ENCODE results near the gene ADGRE2. TPM values are rescaled to one million over a fixed set of nuclear protein-coding genes. Genes with fewer than 3 reads are reported as not detected.
A peak's percentile ranks its signal among the peaks of the same experiment; 100 is the strongest.
"Not testable (repeated sequence)": the region's sequence is repeated elsewhere in the genome, so short reads cannot be mapped to it uniquely, and the experiment has no call there.

ADGRE2 gene
- total and polyA plus RNA-seq, 4 donors = 0.23 to 8.3 (median 4.6) TPM

- H3K9me3 ChIP-seq (ENCODE audit: control insufficient read depth, low read length) = no peaks in the 10 kb centered on the region
- ATAC-seq (ENCODE audit: low FRiP score) = no peak
- H3K4me3 ChIP-seq (ENCODE audit: low read length in 2 of 2) = no peak overlapping the region
- no peak overlapping the region for H3K27ac ChIP-seq (ENCODE audit: low read depth in 1 of 2, low read length in 2 of 2)
- WGBS, 2 donors = 47 to 64% methylated on average over 5 of the region's 5 CpGs
- no peaks in the 10 kb centered on the region for H3K36me3 ChIP-seq (ENCODE audit: control insufficient read depth in 1 of 2, insufficient read depth in 2 of 2, low read length in 1 of 2)
- intact Hi-C loops (cut with DNase I) = no loop called here
- no peak for DNase-seq
- peaks cover 0 to 1% of the 10 kb centered on the region in 2 donors for H3K27me3 ChIP-seq (ENCODE audit: control insufficient read depth in 1 of 2, insufficient read depth in 2 of 2, low read length in 1 of 2)
- no peaks in the 10 kb centered on the region for H3K4me1 ChIP-seq (ENCODE audit: control insufficient read depth in 1 of 2, insufficient read depth in 2 of 2, low read length in 2 of 2)
Observed at GRCh38 chr19:14798760-14799159, 20.4 kb upstream of the ADGRE2 start.

GRCh38 chr19:14796021-14796420, 17.7 kb upstream of the ADGRE2 start:
- Histone ChIP-seq H3K27ac (ENCODE audit: low read depth in 1 of 2, low read length in 2 of 2) (no peak overlapping the region), H3K36me3 (ENCODE audit: control insufficient read depth in 1 of 2, insufficient read depth in 2 of 2, low read length in 1 of 2) (no peaks in the 10 kb centered on the region), H3K4me1 (ENCODE audit: control insufficient read depth in 1 of 2, insufficient read depth in 2 of 2, low read length in 2 of 2) (no peaks in the 10 kb centered on the region), H3K4me3 (ENCODE audit: low read length in 2 of 2) (no peak overlapping the region), H3K27me3 (ENCODE audit: control insufficient read depth in 1 of 2, insufficient read depth in 2 of 2, low read length in 1 of 2) (peaks cover 0 to 1% of the 10 kb centered on the region in 2 donors), H3K9me3 (ENCODE audit: control insufficient read depth, low read length) (no peaks in the 10 kb centered on the region)
- DNase-seq (no peak), ATAC-seq (ENCODE audit: low FRiP score) (no peak)
- 91 to 92% methylated on average over 11 of the region's 11 CpGs for WGBS, 2 donors
- intact Hi-C loops (cut with DNase I) = no loop called here

DNA sequence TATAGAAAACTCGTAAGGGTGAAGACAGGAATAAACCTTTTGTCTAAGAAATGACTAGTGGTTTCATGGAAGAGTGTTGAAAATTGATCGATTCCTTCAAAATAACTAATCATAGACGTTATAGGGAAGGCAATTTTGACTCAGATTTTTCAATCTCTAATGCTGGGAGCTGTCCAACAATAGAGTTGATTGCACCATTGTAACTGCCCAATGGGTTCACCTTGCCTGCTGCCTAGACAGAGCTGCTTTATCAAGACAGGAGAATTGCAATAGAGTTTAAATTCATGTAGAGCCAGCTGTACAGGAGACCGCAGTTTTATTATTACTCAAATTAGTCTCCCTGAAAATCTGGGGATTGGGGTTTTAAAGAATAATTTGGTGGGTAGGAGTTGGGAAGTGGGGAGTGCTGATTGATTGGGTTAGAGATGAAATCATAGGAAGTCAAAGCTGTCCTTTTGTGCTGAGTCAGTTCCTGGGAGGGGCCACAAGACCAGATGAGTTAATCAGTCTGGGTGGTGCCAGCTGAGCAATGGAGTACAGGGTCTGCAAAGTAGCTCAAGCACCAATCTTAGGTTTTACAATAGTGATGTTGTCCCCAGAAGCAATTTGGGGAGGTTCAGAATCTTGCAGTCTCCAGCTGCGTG, 16.8 kb upstream of the ADGRE2 start:
- 83% methylated on average over 5 of the region's 5 CpGs for WGBS, 2 donors
- no peak overlapping the region for H3K4me3 ChIP-seq (ENCODE audit: low read length in 2 of 2)
- intact Hi-C loops (cut with DNase I) = no loop called here
- H3K36me3 ChIP-seq (ENCODE audit: control insufficient read depth in 1 of 2, insufficient read depth in 2 of 2, low read length in 1 of 2) = no peaks in the 10 kb centered on the region
- ATAC-seq (ENCODE audit: low FRiP score) (no peak), DNase-seq (no peak)
- H3K27me3 ChIP-seq (ENCODE audit: control insufficient read depth in 1 of 2, insufficient read depth in 2 of 2, low read length in 1 of 2) = peaks cover 0 to 1% of the 10 kb centered on the region in 2 donors
- H3K27ac ChIP-seq (ENCODE audit: low read depth in 1 of 2, low read length in 2 of 2) = no peak overlapping the region
- no peaks in the 10 kb centered on the region for H3K9me3 ChIP-seq (ENCODE audit: control insufficient read depth, low read length)
- H3K4me1 ChIP-seq (ENCODE audit: control insufficient read depth in 1 of 2, insufficient read depth in 2 of 2, low read length in 2 of 2) = no peaks in the 10 kb centered on the region

GRCh38 chr19:14792250-14792649, 13.9 kb upstream of the ADGRE2 start:
- H3K4me3 ChIP-seq (ENCODE audit: low read length in 2 of 2); H3K9me3 ChIP-seq (ENCODE audit: control insufficient read depth, low read length); H3K27ac ChIP-seq (ENCODE audit: low read depth in 1 of 2, low read length in 2 of 2); H3K27me3 ChIP-seq (ENCODE audit: control insufficient read depth in 1 of 2, insufficient read depth in 2 of 2, low read length in 1 of 2); H3K36me3 ChIP-seq (ENCODE audit: control insufficient read depth in 1 of 2, insufficient read depth in 2 of 2, low read length in 1 of 2); ATAC-seq (ENCODE audit: low FRiP score); intact Hi-C loops (cut with DNase I); DNase-seq; H3K4me1 ChIP-seq (ENCODE audit: control insufficient read depth in 1 of 2, insufficient read depth in 2 of 2, low read length in 2 of 2): not testable (repeated sequence)
- whole genome bisulfite sequencing, 2 donors = 78 to 79% methylated on average over 6 of the region's 6 CpGs

GRCh38 chr19:14786421-14786851, 8.1 kb upstream of the ADGRE2 start:
- WGBS, 2 donors = 16% methylated on average over 18 of the region's 18 CpGs

DNA sequence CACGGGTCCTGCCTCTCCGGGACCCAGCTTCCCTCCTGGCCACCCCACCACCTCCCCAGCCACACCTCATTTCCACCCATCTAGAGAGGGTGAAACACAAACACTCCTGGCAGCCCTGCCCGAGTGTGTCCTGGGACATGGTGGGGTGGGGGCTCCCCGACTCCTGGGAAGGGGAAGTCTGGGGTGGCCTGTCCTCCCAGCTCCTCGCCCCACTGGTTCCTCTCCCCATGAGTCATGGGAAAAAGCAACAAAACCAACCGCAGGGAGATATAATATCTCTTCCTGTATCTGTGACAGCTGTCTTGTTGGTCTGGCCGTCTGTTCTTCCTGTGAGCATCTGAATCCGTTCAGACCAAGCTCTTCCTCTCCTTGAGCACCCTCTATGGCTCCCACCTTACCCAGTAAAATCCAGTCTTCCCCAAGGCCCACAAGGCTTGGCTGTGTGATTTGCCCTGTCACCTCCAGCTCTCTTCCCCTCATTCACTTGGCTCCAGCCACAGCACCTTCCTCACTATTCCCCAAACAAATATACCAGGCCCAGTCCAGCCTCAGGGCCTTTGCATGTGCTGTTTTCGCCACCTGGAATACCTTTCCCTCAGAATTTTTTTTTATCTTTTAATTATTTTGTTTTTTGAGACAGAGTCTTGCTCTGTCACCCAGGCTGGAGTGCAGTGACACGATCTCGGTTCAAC, 6.9 kb upstream of the ADGRE2 start:
- DNase-seq = peak; percentile 56 to 84
- H3K4me1 ChIP-seq (ENCODE audit: control insufficient read depth in 1 of 2, insufficient read depth in 2 of 2, low read length in 2 of 2); H3K27me3 ChIP-seq (ENCODE audit: control insufficient read depth in 1 of 2, insufficient read depth in 2 of 2, low read length in 1 of 2); intact Hi-C loops (cut with DNase I); H3K4me3 ChIP-seq (ENCODE audit: low read length in 2 of 2); H3K9me3 ChIP-seq (ENCODE audit: control insufficient read depth, low read length); H3K27ac ChIP-seq (ENCODE audit: low read depth in 1 of 2, low read length in 2 of 2); H3K36me3 ChIP-seq (ENCODE audit: control insufficient read depth in 1 of 2, insufficient read depth in 2 of 2, low read length in 1 of 2): not testable (repeated sequence)
- WGBS, 2 donors = 59 to 63% methylated on average over 7 to 9 of the region's 11 CpGs
- ATAC-seq (ENCODE audit: low FRiP score) = peak; percentile 63

More at GRCh38 chr19:14786421-14786851, 8.1 kb upstream of the ADGRE2 start:
- H3K36me3 ChIP-seq (ENCODE audit: control insufficient read depth in 1 of 2, insufficient read depth in 2 of 2, low read length in 1 of 2) = no peaks in the 10 kb centered on the region
- DNase-seq (no peak), ATAC-seq (ENCODE audit: low FRiP score) (no peak)
- no peaks in the 10 kb centered on the region for H3K27me3 ChIP-seq (ENCODE audit: control insufficient read depth in 1 of 2, insufficient read depth in 2 of 2, low read length in 1 of 2)
- peaks cover 2% of the 10 kb centered on the region for H3K9me3 ChIP-seq (ENCODE audit: control insufficient read depth, low read length)
- intact Hi-C loops (cut with DNase I) = no loop called here
- H3K4me1 ChIP-seq (ENCODE audit: control insufficient read depth in 1 of 2, insufficient read depth in 2 of 2, low read length in 2 of 2) = no peaks in the 10 kb centered on the region
- no peak overlapping the region for H3K27ac ChIP-seq (ENCODE audit: low read depth in 1 of 2, low read length in 2 of 2)
- H3K4me3 ChIP-seq (ENCODE audit: low read length in 2 of 2) = no peak overlapping the region

DNA sequence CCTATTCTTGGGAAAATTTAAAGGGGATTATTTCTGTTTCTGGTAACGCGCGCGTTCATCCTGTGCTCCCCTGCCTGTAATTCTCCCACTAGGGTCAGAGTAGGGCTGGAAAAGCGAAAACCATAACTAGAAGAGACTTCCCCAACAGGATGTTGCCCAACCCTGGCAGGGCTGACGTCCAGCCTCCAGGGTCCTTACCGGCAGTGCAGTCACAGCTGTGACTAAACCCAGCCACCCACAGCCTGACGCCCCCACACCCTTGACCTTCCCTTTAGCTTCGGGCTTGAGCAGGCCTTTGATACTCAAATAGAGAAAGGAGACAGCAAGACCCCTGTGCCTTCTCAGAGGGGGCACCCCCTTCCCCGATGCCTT, 6.4 kb upstream of the ADGRE2 start:
- H3K4me1 ChIP-seq (ENCODE audit: control insufficient read depth in 1 of 2, insufficient read depth in 2 of 2, low read length in 2 of 2); H3K9me3 ChIP-seq (ENCODE audit: control insufficient read depth, low read length); H3K27me3 ChIP-seq (ENCODE audit: control insufficient read depth in 1 of 2, insufficient read depth in 2 of 2, low read length in 1 of 2); intact Hi-C loops (cut with DNase I); H3K27ac ChIP-seq (ENCODE audit: low read depth in 1 of 2, low read length in 2 of 2); H3K36me3 ChIP-seq (ENCODE audit: control insufficient read depth in 1 of 2, insufficient read depth in 2 of 2, low read length in 1 of 2); H3K4me3 ChIP-seq (ENCODE audit: low read length in 2 of 2): not testable (repeated sequence)
- ATAC-seq (ENCODE audit: low FRiP score) = peak; percentile 56
- DNase-seq = peak; percentile 79 to 89
- 52 to 64% methylated on average over 9 of the region's 10 CpGs for WGBS, 2 donors

DNA sequence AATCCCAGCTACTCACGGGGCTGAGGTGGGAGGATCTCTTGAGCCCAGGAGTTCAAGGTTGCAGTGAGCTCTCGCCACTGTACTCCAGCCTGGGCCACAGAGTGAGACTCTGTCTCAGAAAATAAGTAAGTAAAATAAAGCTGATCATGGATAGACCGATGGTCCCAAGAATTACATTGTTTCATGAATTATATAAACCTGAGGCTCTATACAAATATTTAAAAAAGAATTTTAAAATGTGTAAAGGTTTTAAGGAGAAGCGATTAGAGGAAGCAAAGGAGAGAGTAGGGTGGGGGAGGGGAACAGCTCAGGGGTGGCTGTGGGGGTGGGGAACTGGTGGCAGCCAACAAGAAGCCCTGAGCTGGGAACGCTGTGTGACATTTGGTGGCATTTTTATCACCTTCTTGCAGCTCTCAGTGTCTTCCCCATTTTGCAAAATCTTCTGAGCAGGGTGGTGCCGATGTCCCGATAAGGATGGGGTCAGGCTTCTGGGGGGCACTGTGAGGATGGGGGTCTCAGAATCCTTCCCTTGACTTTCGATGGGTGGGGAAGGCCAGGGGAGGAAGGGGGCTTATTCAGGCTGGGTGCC, 5.1 kb upstream of the ADGRE2 start:
- 58 to 63% methylated on average over 8 of the region's 8 CpGs for WGBS, 2 donors
- H3K27ac ChIP-seq (ENCODE audit: low read depth in 1 of 2, low read length in 2 of 2); ATAC-seq (ENCODE audit: low FRiP score); H3K4me3 ChIP-seq (ENCODE audit: low read length in 2 of 2); H3K36me3 ChIP-seq (ENCODE audit: control insufficient read depth in 1 of 2, insufficient read depth in 2 of 2, low read length in 1 of 2); H3K4me1 ChIP-seq (ENCODE audit: control insufficient read depth in 1 of 2, insufficient read depth in 2 of 2, low read length in 2 of 2); H3K9me3 ChIP-seq (ENCODE audit: control insufficient read depth, low read length); H3K27me3 ChIP-seq (ENCODE audit: control insufficient read depth in 1 of 2, insufficient read depth in 2 of 2, low read length in 1 of 2); intact Hi-C loops (cut with DNase I): not testable (repeated sequence)
- DNase-seq = peak in 1 of 2 donors; percentile 7

Measured in aorta (tissue), 5 donors.